Smooth muscle cell (in vitro differentiated cells): ENCODE measurements around the gene TMEFF1. TPM values are rescaled to one million over a fixed set of nuclear protein-coding genes. Genes with fewer than 3 reads are reported as not detected.
"Not testable (repeated sequence)": the region's sequence is repeated elsewhere in the genome, so short reads cannot be mapped to it uniquely, and the experiment has no call there.

Experiments used
- DNase-seq: peaks from one replicate; lab custom pipeline; 2025; ENCODE audit not compliant: unreplicated experiment; lab: John Stamatoyannopoulos, UW
- H2AFZ ChIP-seq: fragments of 200-600 bp; sonication (generic); 2 replicates; pipeline ENCODE4 v1.6.0; 2016; ENCODE audit warnings: antibody characterized with exemption, low read depth, mild to moderate bottlenecking
- H3F3A ChIP-seq: fragments of 200-600 bp; sonication (generic); 2 replicates; pipeline ENCODE4 v1.6.0; 2017; ENCODE audit warnings: antibody characterized with exemption, low read depth
- H3K27ac ChIP-seq: fragments of 200-600 bp; sonication (generic); 2 replicates; pipeline ENCODE4 v1.5.1; 2016; ENCODE audit warnings: low read depth, mild to moderate bottlenecking
- H3K27me3 ChIP-seq: fragments of 200-600 bp; sonication (generic); 2 replicates; pipeline ENCODE4 v1.6.1; 2016; ENCODE audit warnings: low read depth, mild to moderate bottlenecking
- H3K36me3 ChIP-seq: fragments of 200-600 bp; sonication (generic); 2 replicates; pipeline ENCODE4 v1.5.1; 2016; ENCODE audit warnings: low read depth
- H3K4me1 ChIP-seq: fragments of 200-600 bp; sonication (generic); 2 replicates; pipeline ENCODE4 v1.5.1; 2016; ENCODE audit warnings: low read depth
- H3K4me2 ChIP-seq: fragments of 200-600 bp; sonication (generic); 2 replicates; pipeline ENCODE4 v1.6.0; 2016; ENCODE audit warnings: mild to moderate bottlenecking
- H3K4me3 ChIP-seq: fragments of 200-600 bp; sonication (generic); 2 replicates; pipeline ENCODE4 v1.5.1; 2016; ENCODE audit warnings: mild to moderate bottlenecking
- H3K79me2 ChIP-seq: fragments of 200-600 bp; sonication (generic); 2 replicates; pipeline ENCODE4 v1.6.0; 2016; ENCODE audit warnings: low read depth, mild to moderate bottlenecking
- H3K9ac ChIP-seq: fragments of 200-600 bp; sonication (generic); 2 replicates; pipeline ENCODE4 v1.6.0; 2016; ENCODE audit warnings: low read depth
- H3K9me3 ChIP-seq: fragments of 200-600 bp; sonication (generic); replicated peaks from 2 replicates; pipeline ENCODE4 v1.5.1; 2016; ENCODE audit warnings: low read depth
- H4K20me1 ChIP-seq: fragments of 200-600 bp; sonication (generic); 2 replicates; pipeline ENCODE4 v1.6.0; 2016; ENCODE audit warnings: low read depth
- CTCF ChIP-seq: fragments of 200-600 bp; sonication (generic); IDR thresholded peaks from 2 replicates; pipeline ENCODE4 v1.5.1; 2017; ENCODE audit warnings: borderline replicate concordance, mild to moderate bottlenecking, antibody characterized with exemption; ENCODE audit not compliant: insufficient read depth, poor library complexity, severe bottlenecking
- WGBS: methylation state at CpG from one replicate; pipeline ENCODE4 v1.1.7; 2016; ENCODE audit warnings: low lambda C conversion rate; 5-methylcytosine and 5-hydroxymethylcytosine counted together
- polyA plus RNA-seq: library from polyadenylated mRNA; unstranded; fragments of >200 nt; fragmentation: Nextera tagmentation; extraction: Ambion mirVana; gene quantifications from 2 replicates; pipeline ENCODE4 v1.2.1, GENCODE V29; 2016
- total RNA-seq: library from RNA; depleted of rRNA; stranded (reverse); fragments of >200 nt; gene quantifications from 2 replicates; pipeline ENCODE4 v1.2.3, GENCODE V29; 2014

TMEFF1 gene
- total and polyA plus RNA-seq, 2 experiments from 2014 or later, result 1.7 to 1.8 TPM

GRCh38 chr9:100521282-100521681 lies 48.3 kb downstream of the TMEFF1 start:
- H2AFZ ChIP-seq, result no peak overlapping the region
- TF ChIP-seq CTCF, result no peak
- 95% methylated on average over 3 of the region's 3 CpGs for WGBS
- no peaks in the 10 kb centered on the region for H3K36me3 ChIP-seq
- no peaks in the 10 kb centered on the region for H3K27me3 ChIP-seq
- H3K4me3 ChIP-seq, result no peak overlapping the region
- no peak overlapping the region for H3K27ac ChIP-seq
- H3K79me2 ChIP-seq, result no peaks in the 10 kb centered on the region
- H4K20me1 ChIP-seq, result no peaks in the 10 kb centered on the region
- peaks cover 2% of the 10 kb centered on the region for H3K4me1 ChIP-seq
- no peak overlapping the region for H3K4me2 ChIP-seq
- no peaks in the 10 kb centered on the region for H3K9me3 ChIP-seq
- H3F3A ChIP-seq, result no peaks in the 10 kb centered on the region
- no peak overlapping the region for H3K9ac ChIP-seq
- DNase-seq, result no peak

- Histone ChIP-seq H3K4me3 (no peak overlapping the region), H3K4me1 (no peaks in the 10 kb centered on the region), H3K36me3 (no peaks in the 10 kb centered on the region), H3K27ac (no peak overlapping the region), H3K4me2 (no peak overlapping the region), H3F3A (no peaks in the 10 kb centered on the region), H3K9me3 (no peaks in the 10 kb centered on the region), H3K79me2 (no peaks in the 10 kb centered on the region), H2AFZ (no peak overlapping the region), H3K27me3 (no peaks in the 10 kb centered on the region), H4K20me1 (no peaks in the 10 kb centered on the region), H3K9ac (no peak overlapping the region)
- WGBS, result 94% methylated on average over 2 of the region's 2 CpGs
- no peak for TF ChIP-seq CTCF
- no peak for DNase-seq
Measured at GRCh38 chr9:100525563-100525962, 52.6 kb downstream of the TMEFF1 start.

DNA sequence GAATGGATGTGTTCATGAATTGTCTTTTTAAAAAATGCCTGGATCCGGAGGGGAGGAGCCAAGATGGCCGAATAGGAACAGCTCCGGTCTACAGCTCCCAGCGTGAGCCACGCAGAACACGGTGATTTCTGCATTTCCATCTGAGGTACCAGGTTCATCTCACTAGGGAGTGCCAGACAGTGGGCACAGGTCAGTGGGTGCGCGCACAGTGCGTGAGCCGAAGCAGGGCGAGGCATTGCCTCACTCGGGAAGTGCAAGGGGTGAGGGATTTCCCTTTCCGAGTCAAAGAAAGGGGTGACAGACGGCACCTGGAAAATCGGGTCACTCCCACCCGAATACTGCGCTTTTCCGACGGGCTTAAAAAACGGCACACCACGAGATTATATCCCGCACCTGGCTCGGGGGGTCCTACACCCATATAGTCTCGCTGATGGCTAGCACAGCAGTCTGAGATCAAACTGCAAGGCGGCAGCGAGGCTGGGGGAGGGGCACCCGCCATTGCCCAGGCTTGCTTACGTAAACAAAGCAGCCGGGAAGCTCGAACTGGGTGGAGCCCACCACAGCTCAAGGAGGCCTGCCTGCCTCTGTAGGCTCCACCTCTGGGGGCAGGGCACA lies 54.3 kb downstream of the TMEFF1 start:
- H4K20me1 ChIP-seq, H3K27me3 ChIP-seq, H3K4me3 ChIP-seq, H2AFZ ChIP-seq, H3K79me2 ChIP-seq, DNase-seq, H3K27ac ChIP-seq, H3K9ac ChIP-seq, H3K9me3 ChIP-seq, H3K4me2 ChIP-seq, H3K36me3 ChIP-seq, H3F3A ChIP-seq, H3K4me1 ChIP-seq: not testable (repeated sequence)
- 82% methylated on average over 30 of the region's 30 CpGs for WGBS

- no peak overlapping the region for H2AFZ ChIP-seq
- no peaks in the 10 kb centered on the region for H3K27me3 ChIP-seq
- DNase-seq, result no peak
- no peak overlapping the region for H3K4me3 ChIP-seq
- H3K4me1 ChIP-seq, result no peaks in the 10 kb centered on the region
- no peaks in the 10 kb centered on the region for H4K20me1 ChIP-seq
- TF ChIP-seq CTCF, result no peak
- H3K9ac ChIP-seq, result no peak overlapping the region
- no peaks in the 10 kb centered on the region for H3K9me3 ChIP-seq
- no peak overlapping the region for H3K4me2 ChIP-seq
- no peaks in the 10 kb centered on the region for H3K36me3 ChIP-seq
- no peaks in the 10 kb centered on the region for H3F3A ChIP-seq
- no peak overlapping the region for H3K27ac ChIP-seq
- no peaks in the 10 kb centered on the region for H3K79me2 ChIP-seq
- WGBS, result 93% methylated on average over 4 of the region's 4 CpGs
Measured at GRCh38 chr9:100534401-100534800, 61.5 kb downstream of the TMEFF1 start.
